ENCODE results near the gene PRDM4.

GRCh38 chr12:107807471-107808150, 46.7 kb upstream of the PRDM4 start:
- TF ChIP-seq CTCF (IDR thresholded peaks at IDR 0.05) = no peak
- no peak for TF ChIP-seq EP300 (IDR thresholded peaks at IDR 0.05; ENCODE audit: low read depth)
- no peak for TF ChIP-seq POLR2A (IDR thresholded peaks at IDR 0.05)
